IgD-negative memory B cell (primary cell): Measurements from ENCODE around the gene TRIM65. TPM values are rescaled to one million over a fixed set of nuclear protein-coding genes. Genes with fewer than 3 reads are reported as not detected.

ENCODE experiments used
- H3K27ac Mint-ChIP-seq, 3 donors: one replicate each; pipeline ENCODE4 v1.8.0; 2020 to 2022; ENCODE audit warnings: mild to moderate bottlenecking in 3 of 3, mixed read lengths in 3 of 3, moderate library complexity in 1 of 3
- H3K27me3 Mint-ChIP-seq: one replicate; pipeline ENCODE4 v1.8.0; 2021; ENCODE audit warnings: mixed read lengths
- H3K36me3 Mint-ChIP-seq: one replicate; pipeline ENCODE4 v1.8.0; 2020; ENCODE audit warnings: mild to moderate bottlenecking, mixed read lengths
- H3K4me1 Mint-ChIP-seq, 3 donors: one replicate each; pipeline ENCODE4 v1.8.0; 2020 to 2022; ENCODE audit warnings: mixed read lengths in 3 of 3, mild to moderate bottlenecking in 1 of 3
- H3K4me3 Mint-ChIP-seq, 4 donors: one replicate each; pipeline ENCODE4 v1.8.0; 2020 to 2022; ENCODE audit warnings: mild to moderate bottlenecking in 4 of 4, mixed read lengths in 4 of 4, moderate library complexity in 3 of 4
- H3K9me3 Mint-ChIP-seq, 3 donors: one replicate each; pipeline ENCODE4 v1.8.0; 2020 to 2021; ENCODE audit warnings: mixed read lengths in 3 of 3, mild to moderate bottlenecking in 1 of 3
- polyA plus RNA-seq: library from polyadenylated mRNA; unstranded; fragments of 300-500 nt; fragmentation: Illumina TruSeq; gene quantifications from one replicate; pipeline ENCODE4 v1.2.3, GENCODE V29; 2021

Gene TRIM65
- polyA plus RNA-seq, 1 donor from 2014 or later: 25.0 TPM

GRCh38 chr17:75848523-75849278 lies 48.0 kb downstream of the TRIM65 start:
- H3K9me3 Mint-ChIP-seq: no peaks in the 10 kb centered on the region
- peak overlapping the region; percentile 40 to 96 (median 86) for H3K27ac Mint-ChIP-seq
- H3K4me1 Mint-ChIP-seq: peaks cover 12 to 21% (median 15%) of the 10 kb centered on the region in 3 donors
- peak overlapping the region in 2 of 4 donors; percentile 45 to 90 for H3K4me3 Mint-ChIP-seq
- H3K36me3 Mint-ChIP-seq: peaks cover 1% of the 10 kb centered on the region
- H3K27me3 Mint-ChIP-seq: no peaks in the 10 kb centered on the region

- Mint-ChIP-seq H3K4me3 (peak overlapping the region in 2 of 4 donors; percentile 45 to 90), H3K27me3 (no peaks in the 10 kb centered on the region), H3K9me3 (no peaks in the 10 kb centered on the region), H3K4me1 (peaks cover 12 to 17% (median 17%) of the 10 kb centered on the region in 3 donors), H3K27ac (peak overlapping the region; percentile 40 to 96 (median 86)), H3K36me3 (peaks cover 1% of the 10 kb centered on the region)
These were observed 48.9 kb downstream of the TRIM65 start for GRCh38 chr17:75847614-75848522.

- H3K9me3 Mint-ChIP-seq: no peaks in the 10 kb centered on the region
- peaks cover 12 to 15% (median 14%) of the 10 kb centered on the region in 3 donors for H3K4me1 Mint-ChIP-seq
- no peak overlapping the region for H3K4me3 Mint-ChIP-seq
- H3K27ac Mint-ChIP-seq: peak overlapping the region in 1 of 3 donors; percentile 14
- peaks cover 3% of the 10 kb centered on the region for H3K36me3 Mint-ChIP-seq
- no peaks in the 10 kb centered on the region for H3K27me3 Mint-ChIP-seq
These were observed 49.8 kb downstream of the TRIM65 start for GRCh38 chr17:75846692-75847613.

- Mint-ChIP-seq H3K4me3 (peak overlapping the region in 1 of 4 donors; percentile 88), H3K27ac (peak overlapping the region; percentile 14 to 85 (median 46))
These were observed 50.6 kb downstream of the TRIM65 start for GRCh38 chr17:75845933-75846691.

GRCh38 chr17:75845058-75845711 lies 51.6 kb downstream of the TRIM65 start:
- H3K27me3 Mint-ChIP-seq: no peaks in the 10 kb centered on the region
- no peaks in the 10 kb centered on the region for H3K9me3 Mint-ChIP-seq
- H3K36me3 Mint-ChIP-seq: peaks cover 3% of the 10 kb centered on the region
- peak overlapping the region; percentile 67 to 88 (median 86) for H3K4me3 Mint-ChIP-seq
- H3K4me1 Mint-ChIP-seq: peaks cover 12 to 14% (median 12%) of the 10 kb centered on the region in 3 donors
- peak overlapping the region; percentile 85 to 93 (median 89) for H3K27ac Mint-ChIP-seq

More at GRCh38 chr17:75845933-75846691, 50.6 kb downstream of the TRIM65 start:
- H3K27me3 Mint-ChIP-seq: no peaks in the 10 kb centered on the region
- H3K4me1 Mint-ChIP-seq: peaks cover 12% of the 10 kb centered on the region in 3 donors
- peaks cover 3% of the 10 kb centered on the region for H3K36me3 Mint-ChIP-seq
- no peaks in the 10 kb centered on the region for H3K9me3 Mint-ChIP-seq

- Mint-ChIP-seq H3K27me3 (no peaks in the 10 kb centered on the region), H3K36me3 (peaks cover 1% of the 10 kb centered on the region), H3K9me3 (no peaks in the 10 kb centered on the region), H3K27ac (peak overlapping the region; percentile 85 to 93 (median 89)), H3K4me1 (peaks cover 12 to 14% (median 12%) of the 10 kb centered on the region in 3 donors), H3K4me3 (peak overlapping the region; percentile 89 to 98 (median 95))
These were observed 52.2 kb downstream of the TRIM65 start for GRCh38 chr17:75844530-75845057.

GRCh38 chr17:75843577-75844529 lies 52.9 kb downstream of the TRIM65 start, which contains the start of gene UNC13D:
TSS of gene UNC13D (minus strand) at chr17:75844404. CDS start at chr17:75844337, 67 bp downstream.
- Mint-ChIP-seq H3K9me3 (no peaks in the 10 kb centered on the region), H3K4me1 (peaks cover 12 to 14% (median 12%) of the 10 kb centered on the region in 3 donors), H3K36me3 (peaks cover 1% of the 10 kb centered on the region), H3K27me3 (no peaks in the 10 kb centered on the region), H3K4me3 (peak within 1 kb of the TSS; percentile 89 to 98 (median 95)), H3K27ac (peak within 1 kb of the TSS; percentile 85 to 93 (median 93))

GRCh38 chr17:75842963-75843576 lies 53.7 kb downstream of the TRIM65 start:
- Mint-ChIP-seq H3K36me3 (peaks cover 1% of the 10 kb centered on the region), H3K4me3 (peak overlapping the region; percentile 89 to 98 (median 95)), H3K27me3 (no peaks in the 10 kb centered on the region), H3K4me1 (peaks cover 7 to 14% (median 7%) of the 10 kb centered on the region in 3 donors), H3K27ac (peak overlapping the region in 2 of 3 donors; percentile 53 to 83), H3K9me3 (no peaks in the 10 kb centered on the region)

GRCh38 chr17:75842411-75842810 lies 54.3 kb downstream of the TRIM65 start:
- H3K36me3 Mint-ChIP-seq: peaks cover 1% of the 10 kb centered on the region
- H3K27ac Mint-ChIP-seq: no peak overlapping the region
- H3K4me1 Mint-ChIP-seq: peaks cover 7 to 14% (median 7%) of the 10 kb centered on the region in 3 donors
- no peaks in the 10 kb centered on the region for H3K9me3 Mint-ChIP-seq
- no peak overlapping the region for H3K4me3 Mint-ChIP-seq
- no peaks in the 10 kb centered on the region for H3K27me3 Mint-ChIP-seq

GRCh38 chr17:75840799-75841164 lies 56.0 kb downstream of the TRIM65 start:
- H3K27ac Mint-ChIP-seq: peak overlapping the region in 1 of 3 donors; percentile 53
- H3K27me3 Mint-ChIP-seq: no peaks in the 10 kb centered on the region
- H3K9me3 Mint-ChIP-seq: no peaks in the 10 kb centered on the region
- H3K4me1 Mint-ChIP-seq: peaks cover 7 to 12% (median 7%) of the 10 kb centered on the region in 3 donors
- H3K4me3 Mint-ChIP-seq: no peak overlapping the region
- H3K36me3 Mint-ChIP-seq: peaks cover 1% of the 10 kb centered on the region

GRCh38 chr17:75839942-75840798 lies 56.6 kb downstream of the TRIM65 start:
- Mint-ChIP-seq H3K9me3 (no peaks in the 10 kb centered on the region), H3K27me3 (no peaks in the 10 kb centered on the region), H3K4me3 (peak overlapping the region in 1 of 4 donors; percentile 54), H3K4me1 (peaks cover 2 to 6% (median 2%) of the 10 kb centered on the region in 3 donors), H3K36me3 (peaks cover 1% of the 10 kb centered on the region), H3K27ac (peak overlapping the region in 1 of 3 donors; percentile 53)
